OCI-LY7 (cell line): ENCODE data around the gene SWAP70. TPM values are rescaled to one million over a fixed set of nuclear protein-coding genes. Genes with fewer than 3 reads are reported as not detected.
A peak's percentile ranks its signal among the peaks of the same experiment; 100 is the strongest.

Experiments used
- BruUV-seq: library from RNA; stranded (reverse); fragments of 400-500 nt; replicated peaks from 2 replicates; lab custom pipeline; 2021; lab: Mats Ljungman, UMichigan
- CTCF ChIA-PET: fragments of 300-600 bp; sonication (Branson Sonifier 250); formaldehyde crosslinking; loops from one replicate; lab custom pipeline; 2022; ENCODE audit warnings: antibody characterized with exemption; ENCODE audit not compliant: unreplicated experiment; lab: Charles Lee
- POLR2A ChIA-PET: fragments of 300-600 bp; sonication (Branson Sonifier 250); formaldehyde crosslinking; loops from one replicate; lab custom pipeline; 2022; ENCODE audit warnings: antibody characterized with exemption; lab: Charles Lee
- DNase-seq: peaks from one replicate; pipeline ENCODE4 v3.0.0-alpha.2; 2015; ENCODE audit warnings: low spot score
- H2AFZ ChIP-seq: fragments of 200-600 bp; sonication (generic), shearing (Covaris generic); 2 replicates; pipeline ENCODE4 v1.6.1; 2014; ENCODE audit warnings: mild to moderate bottlenecking, antibody characterized with exemption, low read length, moderate library complexity
- H3K27ac ChIP-seq: fragments of 200-600 bp; sonication (generic); 2 replicates; pipeline ENCODE4 v1.5.1; 2014; ENCODE audit warnings: mixed run types, low read depth, mild to moderate bottlenecking, moderate library complexity, low read length, inconsistent platforms; ENCODE audit not compliant: poor library complexity, severe bottlenecking
- H3K36me3 ChIP-seq: fragments of 200-600 bp; sonication (generic); 2 replicates; pipeline ENCODE4 v1.6.1; 2014; ENCODE audit warnings: mild to moderate bottlenecking, antibody characterized with exemption, low read length, moderate library complexity, mixed read lengths; ENCODE audit not compliant: insufficient read depth
- H3K4me1 ChIP-seq: fragments of 200-600 bp; sonication (generic); 2 replicates; pipeline ENCODE4 v1.5.1; 2014; ENCODE audit warnings: mild to moderate bottlenecking, low read length; ENCODE audit not compliant: insufficient read depth, poor library complexity, severe bottlenecking
- H3K4me2 ChIP-seq: fragments of 200-600 bp; sonication (generic); 2 replicates; pipeline ENCODE4 v1.6.1; 2014; ENCODE audit warnings: mild to moderate bottlenecking, low read length
- H3K4me3 ChIP-seq: fragments of 200-600 bp; sonication (generic); 2 replicates; pipeline ENCODE4 v1.5.1; 2014; ENCODE audit warnings: mild to moderate bottlenecking, low read depth, low read length; ENCODE audit not compliant: poor library complexity, severe bottlenecking
- H3K79me2 ChIP-seq: fragments of 200-600 bp; sonication (generic); 2 replicates; pipeline ENCODE4 v1.6.1; 2016; ENCODE audit warnings: low read depth, mild to moderate bottlenecking, low read length, moderate library complexity, mixed read lengths; ENCODE audit not compliant: insufficient read depth
- H3K9me2 ChIP-seq: fragments of 200-600 bp; sonication (generic); 2 replicates; pipeline ENCODE4 v1.6.1; 2016; ENCODE audit warnings: mild to moderate bottlenecking, low read length, mixed read lengths; ENCODE audit not compliant: insufficient read depth
- H3K9me3 ChIP-seq: fragments of 200-600 bp; sonication (generic); 2 replicates; pipeline ENCODE4 v1.6.1; 2014; ENCODE audit warnings: mild to moderate bottlenecking, mixed run types, low read length, mixed read lengths
- H4K20me1 ChIP-seq: fragments of 200-600 bp; sonication (generic); 2 replicates; pipeline ENCODE4 v1.6.1; 2014; ENCODE audit warnings: mild to moderate bottlenecking, antibody characterized with exemption, low read length, moderate library complexity, mixed read lengths; ENCODE audit not compliant: insufficient read depth
- CTCF ChIP-seq: fragments of 200-600 bp; sonication (generic); conservative IDR thresholded peaks from 2 replicates; pipeline ENCODE4 v1.5.1; 2014; ENCODE audit warnings: mild to moderate bottlenecking, antibody characterized with exemption, low read length, moderate library complexity, mixed read lengths
- EZH2phosphoT487 ChIP-seq: fragments of 200-600 bp; sonication (generic); IDR thresholded peaks from 2 replicates; pipeline ENCODE4 v1.6.1; 2018; ENCODE audit warnings: low read depth, borderline replicate concordance, mild to moderate bottlenecking, mixed run types, antibody characterized with exemption, low read length, moderate library complexity, mixed read lengths
- intact Hi-C: fragments of 100-400 bp; cut with micrococcal nuclease; formaldehyde crosslinking; loops from one replicate; pipeline ENCODE4 v1.10.0; 2022; ENCODE audit not compliant: unreplicated experiment
- total RNA-seq, 2 experiments: library from RNA; depleted of rRNA in 1 of 2; stranded (reverse); fragments of >200 nt in 1 of 2; shearing (Covaris generic) in 1 of 2; gene quantifications; 2 replicates each; pipeline ENCODE4 v1.2.3, GENCODE V29; 2014 to 2022

The SWAP70 gene
- total RNA-seq, 2 experiments from 2014 or later: 37.5 to 110 TPM

DNA sequence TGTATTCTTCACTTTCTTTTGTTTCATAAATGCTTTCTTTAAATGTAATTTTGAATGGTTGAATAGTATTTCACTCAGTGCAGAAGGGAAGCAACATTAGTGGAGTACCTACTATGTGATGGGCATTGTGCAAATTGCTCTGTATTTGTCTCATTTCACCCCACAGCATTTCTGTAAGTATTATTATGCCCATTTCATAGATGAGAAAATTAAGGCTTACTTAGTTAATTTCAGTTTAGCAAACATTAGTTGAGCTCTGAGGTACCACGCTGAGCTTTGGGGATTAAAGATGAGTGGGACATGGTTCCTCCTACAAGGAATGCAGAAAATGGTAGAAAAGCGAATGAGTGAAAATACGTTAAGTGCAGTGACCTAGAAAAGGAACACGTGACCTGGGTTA is 58.1 kb downstream of the SWAP70 start:
- intact Hi-C loops: no loop called here
- H4K20me1 ChIP-seq: no peaks in the 10 kb centered on the region
- no peaks in the 10 kb centered on the region for H3K9me3 ChIP-seq
- DNase-seq: no peak
- TF ChIP-seq CTCF (no peak), EZH2phosphoT487 (no peak)
- peaks cover 76% of the 10 kb centered on the region for H3K36me3 ChIP-seq
- H3K4me1 ChIP-seq: peaks cover 65% of the 10 kb centered on the region
- no peaks in the 10 kb centered on the region for H3K9me2 ChIP-seq
- no peak overlapping the region for H3K27ac ChIP-seq
- H3K79me2 ChIP-seq: peaks cover 87% of the 10 kb centered on the region
- H2AFZ ChIP-seq: no peak overlapping the region
- no TSS peak for BruUV-seq
- ChIA-PET POLR2A (interaction anchor here (0.6 to 5.4 kb wide), 4 partner anchors 15 to 47 kb away, joined by 3 to 33 read pairs (median 4); no protein-coding TSS in a partner anchor), CTCF (no interaction called here)
- H3K4me3 ChIP-seq: no peak overlapping the region
- no peak overlapping the region for H3K4me2 ChIP-seq

DNA sequence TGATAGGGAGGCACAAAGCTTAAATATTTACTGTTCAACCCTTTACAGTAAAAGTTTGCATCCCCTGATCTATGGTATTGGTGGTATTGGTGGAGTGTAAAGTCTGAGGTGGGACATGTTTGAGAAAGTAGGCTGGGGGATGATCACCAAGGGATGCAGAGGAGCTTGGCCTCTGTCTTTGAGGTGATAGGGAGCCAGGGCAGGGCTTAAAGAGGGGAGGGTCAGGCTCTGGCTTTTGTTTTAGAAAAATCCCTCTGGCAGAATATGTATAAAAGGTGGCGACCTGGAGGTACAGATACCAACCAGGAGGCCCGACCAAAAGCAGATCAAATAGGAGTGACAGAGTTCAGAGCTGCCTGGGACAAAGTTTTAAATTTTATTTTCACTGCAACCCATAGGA is 59.0 kb downstream of the SWAP70 start:
- intact Hi-C loops: no loop called here
- TF ChIP-seq EZH2phosphoT487: no peak
- TF ChIP-seq CTCF: no peak
- Histone ChIP-seq H2AFZ (no peak overlapping the region), H3K4me2 (no peak overlapping the region), H3K4me1 (peaks cover 64% of the 10 kb centered on the region), H3K27ac (no peak overlapping the region), H3K9me3 (no peaks in the 10 kb centered on the region), H3K36me3 (peaks cover 75% of the 10 kb centered on the region), H3K79me2 (peaks cover 85% of the 10 kb centered on the region), H4K20me1 (no peaks in the 10 kb centered on the region), H3K4me3 (no peak overlapping the region), H3K9me2 (no peaks in the 10 kb centered on the region)
- POLR2A ChIA-PET: interaction anchor here (0.6 to 1.1 kb wide), 4 partner anchors 14 to 21 kb away, joined by 3 to 5 read pairs (median 4); no protein-coding TSS in a partner anchor
- CTCF ChIA-PET: no interaction called here
- no TSS peak for BruUV-seq
- DNase-seq: no peak

DNA sequence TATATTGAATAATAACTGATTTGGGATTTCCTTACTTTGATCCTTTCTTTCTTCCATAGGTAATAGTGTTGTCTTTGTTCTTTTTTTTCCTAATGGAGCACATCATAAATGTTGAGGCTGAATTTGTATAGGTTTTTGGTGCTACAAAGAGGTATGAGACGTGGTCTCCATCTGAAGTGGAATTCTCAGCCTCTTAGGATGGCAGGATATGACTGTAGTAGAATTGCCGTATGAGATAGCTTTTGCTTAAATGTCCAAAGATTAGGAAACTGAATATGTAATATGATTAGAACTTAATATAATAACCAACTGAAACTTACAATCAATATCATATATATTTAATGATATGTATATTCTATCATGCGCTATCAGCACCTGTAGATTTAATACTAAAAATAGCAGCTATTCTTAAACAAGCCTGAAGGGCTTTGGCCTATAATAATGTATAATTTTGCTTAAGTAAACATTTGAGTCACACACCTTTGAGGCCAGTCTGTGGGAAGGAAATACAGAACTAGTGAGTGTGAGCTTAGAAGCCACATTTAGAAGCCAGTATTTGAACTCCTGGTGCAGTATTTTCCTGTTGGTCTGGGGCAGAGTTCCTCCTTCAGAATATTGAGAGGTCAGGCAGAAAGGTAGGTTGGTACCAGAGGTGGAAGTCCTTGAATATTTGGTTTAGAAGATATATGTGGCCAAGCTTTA is 62.6 kb downstream of the SWAP70 start:
- ChIA-PET CTCF (interaction anchor here (0.5 to 1.1 kb wide), 2 partner anchors 21 to 44 kb away, joined by 4 to 5 read pairs; no protein-coding TSS in a partner anchor), POLR2A (interaction anchor here (0.9 to 3.1 kb wide), 8 partner anchors 8 to 49 kb away, joined by 3 to 15 read pairs (median 4); no protein-coding TSS in a partner anchor)
- H3K4me2 ChIP-seq: 0 out of 2 replicates have a peak overlapping the region, but pooled peaks have one; percentile 4
- intact Hi-C loops: no loop called here
- H3K4me3 ChIP-seq: no peak overlapping the region
- TSS peak; percentile 9 for BruUV-seq
- H4K20me1 ChIP-seq: no peaks in the 10 kb centered on the region
- H3K27ac ChIP-seq: peak overlapping the region; percentile 32
- H3K9me3 ChIP-seq: no peaks in the 10 kb centered on the region
- H3K9me2 ChIP-seq: no peaks in the 10 kb centered on the region
- TF ChIP-seq CTCF (no peak), EZH2phosphoT487 (no peak)
- H2AFZ ChIP-seq: no peak overlapping the region
- peaks cover 64% of the 10 kb centered on the region for H3K79me2 ChIP-seq
- peaks cover 93% of the 10 kb centered on the region for H3K36me3 ChIP-seq
- no peak for DNase-seq
- peaks cover 69% of the 10 kb centered on the region for H3K4me1 ChIP-seq
